Head of caudate nucleus (tissue), 42 donors: ENCODE results near the gene KIAA1671.
"Not testable (repeated sequence)": the region's sequence is repeated elsewhere in the genome, so short reads cannot be mapped to it uniquely, and the experiment has no call there.

ENCODE experiments used
- DNase-seq, 42 donors: peaks; one replicate each; pipeline versions ENCODE4 v3.0.0 to v3.0.0-alpha.2; 2020 to 2021; ENCODE audit warnings: mixed read lengths in 7 of 42
- intact Hi-C: fragments of 100-400 bp; cut with DNase I; formaldehyde crosslinking; loops from one replicate; pipeline ENCODE4 v1.15.0; 2022

The KIAA1671 gene

DNA sequence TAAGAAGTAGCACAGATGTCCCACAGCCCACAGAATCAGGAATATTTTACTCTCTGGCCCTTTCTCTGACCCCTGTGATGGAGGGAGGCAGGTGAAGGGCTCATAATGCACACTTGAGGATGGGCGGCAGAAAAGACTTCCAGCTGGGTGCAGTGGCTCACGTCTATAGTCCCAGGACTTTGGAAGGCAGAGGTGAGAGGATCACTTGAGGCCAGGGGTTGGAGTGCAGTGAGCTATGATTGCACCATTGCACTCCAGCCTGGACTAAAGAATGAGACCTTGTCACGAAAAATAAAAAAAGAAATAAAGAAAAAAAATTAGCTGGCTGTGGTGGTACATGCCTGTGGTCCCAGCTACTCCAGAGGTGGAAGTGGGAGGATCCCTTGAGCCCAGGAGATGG is 233.6 kb downstream of the KIAA1671 start:
- intact Hi-C loops, result no loop called here
- DNase-seq, result no peak

DNA sequence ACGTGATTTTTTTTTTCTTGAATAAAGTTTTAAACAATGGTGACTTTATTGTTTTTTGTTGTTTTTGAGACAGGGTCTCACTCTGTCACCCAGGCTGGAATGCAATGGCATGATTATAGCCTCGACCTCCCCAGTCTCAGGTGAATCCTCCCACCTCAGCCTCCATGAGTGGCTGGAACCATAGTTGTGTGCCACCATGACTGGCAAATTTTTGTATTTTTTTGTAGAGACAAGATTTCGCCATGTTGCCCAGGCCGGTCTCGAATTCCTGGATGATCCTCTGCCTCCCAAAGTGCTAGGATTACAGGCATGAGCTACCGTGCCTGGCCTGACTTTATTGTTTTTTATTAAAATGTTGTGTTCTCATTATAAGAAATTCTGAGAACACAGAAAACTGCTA is 235.0 kb downstream of the KIAA1671 start:
- intact Hi-C loops, result no loop called here

DNA sequence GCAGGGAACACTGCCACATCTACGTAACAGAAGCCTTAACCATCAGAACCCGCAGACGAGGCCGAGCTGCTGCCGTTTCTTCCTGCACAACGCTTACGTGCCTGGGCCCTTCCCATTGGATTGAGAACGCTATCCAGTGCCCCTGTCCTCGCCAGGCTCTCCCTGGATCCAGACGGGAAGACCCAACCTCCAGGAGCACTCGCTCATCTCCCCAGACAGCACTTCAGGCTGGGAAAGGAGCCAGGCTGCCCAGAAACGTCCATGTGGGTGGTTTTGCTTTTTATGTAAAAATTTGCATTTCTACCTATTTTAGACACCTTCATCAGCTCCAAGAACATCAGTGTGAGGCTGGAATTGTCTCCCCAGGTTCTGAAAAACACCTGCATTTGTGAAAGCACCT is 239.9 kb downstream of the KIAA1671 start:
- DNase-seq, result peak in 17 of 42 donors; percentile 10 to 45 (median 23)
- intact Hi-C loops, result no loop called here

More for the DNA sequence above, 235.0 kb downstream of the KIAA1671 start:
- DNase-seq, result no peak

DNA sequence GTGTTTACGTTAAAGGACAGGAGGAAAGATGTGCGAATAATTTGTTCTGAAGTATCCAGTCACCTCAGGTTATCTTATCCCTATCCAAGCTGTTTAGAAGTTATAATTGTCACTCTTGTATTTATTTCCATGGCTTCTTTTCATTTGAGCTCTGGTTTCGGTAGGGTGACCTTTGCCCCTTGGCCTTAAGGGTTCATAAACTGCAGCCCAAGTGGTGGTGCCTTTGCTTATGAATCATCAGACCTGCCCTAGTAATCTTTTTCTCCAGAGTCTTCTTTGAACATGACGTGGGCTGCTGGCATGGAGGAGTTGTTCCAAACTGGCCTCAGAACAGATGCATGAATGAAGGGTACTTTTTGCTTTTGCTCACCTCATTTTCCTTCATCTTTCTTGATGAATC is 240.6 kb downstream of the KIAA1671 start:
- intact Hi-C loops, result no loop called here
- no peak for DNase-seq

DNA sequence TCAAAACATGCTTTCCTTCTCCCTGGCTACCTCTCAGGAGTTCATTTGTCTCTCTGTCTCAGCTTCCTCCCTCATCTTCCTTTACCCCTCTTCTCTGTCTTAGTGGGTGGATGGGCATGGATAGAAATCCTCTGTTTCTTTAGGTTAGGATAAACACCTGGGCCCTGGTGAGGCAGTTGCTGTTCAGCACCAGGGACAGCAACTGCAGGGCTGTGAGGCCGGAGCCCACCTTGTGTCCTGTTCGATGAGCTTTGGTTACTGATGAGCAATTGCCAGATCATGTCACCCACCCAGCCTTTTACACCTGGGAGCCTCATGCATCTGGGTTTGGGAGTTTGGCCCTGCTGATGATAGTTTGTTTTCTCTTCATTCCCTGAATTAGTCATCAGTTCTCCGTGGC is 241.0 kb downstream of the KIAA1671 start:
- DNase-seq, result no peak
- intact Hi-C loops, result no loop called here

DNA sequence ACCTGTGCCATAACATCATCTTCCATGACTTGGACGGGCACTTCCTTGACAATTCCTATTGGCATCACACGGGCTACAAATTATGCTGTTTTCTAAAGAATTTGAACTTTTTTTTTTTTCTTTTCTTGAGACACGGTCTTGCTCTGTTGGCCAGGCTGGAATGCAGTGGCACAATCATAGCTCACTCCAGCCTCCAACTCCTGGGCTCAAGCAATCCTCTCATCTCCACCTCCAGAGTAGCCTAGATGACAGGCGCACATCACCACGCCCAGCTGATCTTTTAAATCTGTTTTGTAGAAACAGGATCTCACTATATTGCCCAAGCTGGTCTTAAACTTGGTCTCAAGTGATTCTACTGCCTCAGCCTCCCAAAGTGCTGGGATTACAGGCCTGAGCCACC is 243.8 kb downstream of the KIAA1671 start:
- DNase-seq, result no peak
- intact Hi-C loops, result no loop called here

DNA sequence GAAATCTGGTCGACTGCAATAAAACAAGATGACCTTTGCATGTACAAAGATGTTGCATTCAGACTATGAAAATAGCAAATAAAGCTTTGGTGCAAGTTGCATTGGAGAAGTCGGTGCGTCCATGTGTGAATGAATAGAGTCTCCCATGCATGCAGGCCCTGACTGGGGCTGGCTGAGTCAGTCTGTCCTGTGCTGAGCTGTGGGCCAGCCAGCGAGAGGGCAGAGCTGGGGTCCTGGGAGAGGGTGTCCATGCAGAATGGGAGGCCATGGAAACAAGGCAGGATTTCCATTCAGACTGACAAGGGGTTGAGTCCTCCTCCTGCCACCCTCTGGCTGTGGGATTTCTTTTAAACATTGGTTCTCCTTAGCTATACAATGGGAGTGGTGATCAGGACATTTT is 244.8 kb downstream of the KIAA1671 start:
- intact Hi-C loops, result no loop called here
- DNase-seq, result no peak

DNA sequence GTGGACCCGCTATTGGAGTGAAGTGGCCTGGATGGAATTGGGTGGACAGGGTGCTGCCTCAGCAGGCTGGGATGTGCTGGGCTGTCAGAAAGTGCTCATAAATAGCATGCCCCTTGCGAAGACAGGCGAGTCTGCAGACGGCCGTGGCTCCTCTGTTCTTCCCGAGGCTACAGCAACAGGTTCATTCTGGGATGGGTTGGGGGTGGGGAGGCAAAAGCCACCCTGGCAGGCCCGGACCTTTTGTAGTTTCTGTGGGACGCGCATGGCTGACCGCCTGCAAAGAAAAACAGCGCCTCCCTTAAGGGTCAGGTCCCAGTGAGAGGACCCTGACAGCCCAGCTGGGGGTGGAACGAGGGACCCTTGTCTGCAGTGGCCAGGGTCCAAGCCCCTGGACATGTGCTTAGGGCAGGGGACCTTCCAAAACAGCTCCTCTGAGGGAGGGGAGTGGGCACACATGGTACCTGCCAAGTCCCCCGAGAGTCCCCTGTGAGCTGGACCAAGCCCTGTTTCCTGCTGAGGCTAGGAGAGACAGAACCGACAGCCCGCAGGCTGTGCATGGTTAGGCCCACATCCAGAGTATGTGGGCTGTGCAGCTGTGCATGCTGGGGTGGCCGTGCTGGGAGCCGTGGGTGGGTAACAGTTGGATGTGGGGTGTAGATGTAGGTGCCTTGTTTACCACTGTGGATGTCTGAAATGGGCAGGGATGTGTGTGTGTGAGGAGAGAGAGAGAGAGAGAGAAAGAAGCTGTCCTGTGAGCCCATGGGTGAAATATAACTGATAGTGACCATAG is 247.4 kb downstream of the KIAA1671 start, which contains the start of gene CRYBB3:
Gene CRYBB3, plus strand, starts transcription at position 128 of the 790 bp plus-strand sequence. CDS start 1,539 bp downstream, outside the sequence.
- intact Hi-C loops, result no loop called here
- DNase-seq, result no peak

DNA sequence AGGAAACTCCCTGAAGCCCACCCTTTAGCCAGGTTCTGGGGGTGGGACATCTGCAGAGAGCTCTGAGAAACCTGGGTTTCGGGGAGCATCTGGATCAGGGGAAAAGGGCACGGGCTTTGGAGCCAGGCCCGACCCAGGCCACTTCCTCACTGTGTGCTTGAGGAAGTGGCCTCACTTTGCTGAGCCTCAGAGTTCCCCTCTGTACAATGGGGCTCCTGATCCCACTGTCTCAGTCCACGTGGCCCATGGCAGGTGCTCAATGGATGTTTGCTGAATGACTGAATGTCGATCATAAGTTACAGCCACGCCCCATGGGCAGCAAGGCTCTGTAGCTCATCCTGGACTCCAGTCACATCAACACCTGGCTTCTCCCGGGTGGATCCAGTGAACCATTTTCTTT is 248.5 kb downstream of the KIAA1671 start:
- DNase-seq, result no peak
- intact Hi-C loops, result no loop called here

DNA sequence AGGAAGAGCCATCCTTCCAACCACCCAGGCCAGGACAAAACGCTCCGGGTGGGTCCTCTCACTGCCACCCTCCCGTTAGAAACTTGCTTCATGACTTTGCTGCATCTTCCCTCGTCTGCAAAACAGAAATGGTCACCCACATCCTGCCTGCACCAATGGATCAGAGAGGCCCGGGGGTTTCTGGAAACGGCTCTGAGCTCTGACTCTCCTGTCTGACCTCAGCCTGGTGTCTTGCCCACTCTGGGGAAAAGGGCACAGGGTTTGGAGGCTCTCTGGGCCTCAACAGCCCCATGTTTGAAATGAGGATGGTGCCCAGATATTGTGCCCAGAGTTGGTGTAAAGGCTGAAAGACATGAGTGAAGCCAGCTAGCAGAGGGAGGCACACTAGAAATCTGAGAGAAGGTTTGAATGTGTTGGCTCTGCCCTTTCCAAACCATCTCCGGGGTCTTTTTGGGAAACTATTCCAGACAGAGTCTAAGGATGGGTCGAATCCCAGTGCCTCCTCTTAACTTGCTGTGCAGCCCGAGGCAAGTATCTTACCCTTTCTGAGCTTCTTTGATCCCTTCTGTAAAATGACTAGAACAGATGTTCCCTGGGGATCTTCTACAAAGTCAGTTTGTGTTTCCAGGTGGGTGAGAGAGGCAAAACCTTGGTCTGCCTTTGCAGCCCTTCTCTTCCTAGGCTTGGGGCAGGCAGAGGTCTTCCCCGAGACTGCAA is 249.2 kb downstream of the KIAA1671 start:
- intact Hi-C loops, result no loop called here
- DNase-seq, result no peak

DNA sequence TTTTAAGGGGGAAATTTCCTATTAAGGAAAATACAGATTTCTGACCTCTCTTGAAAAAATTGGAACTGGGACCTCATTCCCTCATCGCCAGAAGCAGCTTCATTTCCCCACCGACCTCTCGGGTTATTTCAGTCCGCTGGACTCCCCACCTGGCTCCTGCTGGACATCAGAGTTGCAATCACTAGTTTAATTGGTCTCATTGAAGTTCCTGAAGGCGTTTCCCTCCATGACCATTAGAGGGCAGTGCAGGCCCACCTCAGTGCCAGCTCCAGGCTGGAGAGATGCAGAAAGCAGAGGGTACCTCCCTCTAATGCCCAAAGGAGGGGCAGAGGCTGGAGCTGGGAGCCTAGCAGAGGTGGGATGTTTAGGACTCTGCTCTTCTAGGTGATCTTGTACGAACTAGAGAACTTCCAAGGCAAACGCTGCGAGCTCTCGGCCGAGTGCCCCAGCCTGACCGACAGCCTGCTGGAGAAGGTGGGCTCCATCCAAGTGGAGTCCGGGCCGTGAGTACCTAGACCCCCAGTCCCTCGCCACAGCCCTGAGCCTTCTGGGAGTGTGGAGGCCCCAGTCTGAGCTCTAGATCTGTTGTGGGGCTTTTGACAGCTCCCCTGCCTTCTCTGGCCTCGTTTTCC is 249.9 kb downstream of the KIAA1671 start:
- intact Hi-C loops, result no loop called here
- peak in 40 of 42 donors; percentile 31 to 86 (median 64) for DNase-seq

DNA sequence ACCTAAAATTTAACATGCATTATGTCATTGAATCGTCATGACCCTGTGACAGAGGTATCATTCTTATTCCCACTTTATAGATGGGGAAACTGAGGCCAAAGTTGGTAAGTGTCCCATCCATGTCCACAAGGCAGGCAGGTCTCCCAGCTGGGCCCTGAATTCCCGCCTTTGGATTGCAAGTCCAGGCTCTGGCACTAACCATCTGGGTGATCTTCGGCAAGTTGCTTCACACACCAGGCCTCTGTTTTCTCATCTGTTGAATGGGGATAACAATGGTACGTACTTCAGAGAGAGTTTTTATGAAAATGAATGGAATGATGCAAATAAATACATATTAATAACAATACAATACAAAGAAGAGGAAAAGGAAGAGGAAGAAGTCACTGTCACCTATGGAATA is 250.6 kb downstream of the KIAA1671 start:
- intact Hi-C loops, result no loop called here
- no peak for DNase-seq

DNA sequence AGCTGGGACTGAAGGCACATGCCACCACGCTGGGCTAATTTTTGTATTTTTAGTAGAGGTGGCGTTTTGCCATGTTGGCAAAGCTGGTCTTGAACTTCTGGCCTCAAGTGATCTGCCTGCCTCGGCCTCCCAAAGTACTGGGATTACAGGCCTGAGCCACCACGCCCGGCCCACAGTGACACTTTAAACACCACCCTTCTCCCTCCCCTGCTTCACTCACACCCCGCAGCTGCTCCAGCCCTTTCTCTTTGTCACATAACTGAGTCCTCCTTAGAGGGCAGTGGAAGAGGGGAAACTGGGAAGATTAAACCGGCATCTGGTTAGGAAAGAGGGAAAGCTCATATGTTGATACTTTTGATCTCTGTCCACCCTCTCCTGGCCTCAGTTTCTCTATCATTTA is 252.0 kb downstream of the KIAA1671 start:
- intact Hi-C loops, DNase-seq: not testable (repeated sequence)

DNA sequence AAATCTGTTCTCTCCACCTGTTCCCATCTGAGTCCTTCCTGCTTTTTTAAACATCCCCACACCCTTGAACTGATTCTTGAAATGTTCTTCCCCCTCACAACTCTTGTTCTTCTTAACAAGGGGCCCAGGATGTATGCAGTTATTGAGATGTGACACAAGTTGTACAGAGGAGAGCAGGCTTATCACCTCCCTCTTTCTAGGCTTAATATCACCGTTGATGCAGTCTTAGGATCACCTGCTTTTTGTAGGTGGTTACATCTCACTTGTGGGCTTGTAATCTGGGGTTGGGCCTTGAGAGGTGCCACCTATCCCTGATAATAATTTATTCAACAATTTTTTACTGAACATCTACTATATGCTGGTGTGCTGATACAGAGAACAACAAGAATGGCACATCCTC is 253.3 kb downstream of the KIAA1671 start:
- intact Hi-C loops, result no loop called here

DNA sequence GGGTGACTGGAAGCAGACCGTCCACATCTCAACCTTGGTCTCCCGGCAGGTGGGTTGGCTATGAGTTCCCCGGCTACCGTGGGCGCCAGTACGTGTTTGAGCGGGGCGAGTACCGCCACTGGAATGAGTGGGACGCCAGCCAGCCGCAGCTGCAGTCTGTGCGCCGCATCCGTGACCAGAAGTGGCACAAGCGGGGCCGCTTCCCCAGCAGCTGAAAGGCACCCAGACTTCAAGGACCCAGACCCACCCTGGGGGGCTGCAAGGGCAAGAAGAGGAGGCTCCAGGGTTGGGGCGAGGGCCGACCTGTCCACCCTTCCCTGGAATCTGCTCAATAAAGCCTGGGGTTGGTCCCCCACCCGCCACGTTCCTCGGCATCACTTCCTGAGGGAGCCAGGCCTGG is 254.5 kb downstream of the KIAA1671 start:
- intact Hi-C loops, result no loop called here
- no peak for DNase-seq

More for the DNA sequence above, 253.3 kb downstream of the KIAA1671 start:
- DNase-seq, result no peak

DNA sequence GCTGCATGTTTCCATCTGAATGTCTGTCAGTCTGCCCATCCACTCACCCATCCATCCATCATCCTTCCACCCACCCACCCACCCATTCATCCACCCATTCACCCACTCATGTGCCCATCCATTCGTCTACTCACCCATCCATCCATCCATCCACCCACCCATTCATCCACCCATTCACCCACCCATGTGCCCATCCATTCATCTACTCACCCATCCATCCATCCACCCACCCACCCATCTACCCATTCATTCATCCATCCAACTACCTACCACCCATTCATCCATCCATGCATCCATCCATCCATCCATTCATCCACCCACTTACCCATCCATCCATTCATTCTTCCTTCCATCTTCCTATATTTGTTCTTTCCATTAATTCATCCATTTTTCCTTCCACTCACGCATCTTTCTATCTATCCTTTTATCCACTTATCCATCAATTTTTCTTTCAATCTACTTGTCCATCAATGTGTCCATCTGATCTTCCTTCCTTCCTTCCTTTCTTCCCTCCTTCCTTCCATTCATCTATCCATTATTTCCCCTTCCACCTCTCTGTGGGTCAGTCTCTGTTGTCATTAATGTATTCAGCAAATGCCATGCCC is 255.1 kb downstream of the KIAA1671 start:
- no peak for DNase-seq
- intact Hi-C loops, result no loop called here

DNA sequence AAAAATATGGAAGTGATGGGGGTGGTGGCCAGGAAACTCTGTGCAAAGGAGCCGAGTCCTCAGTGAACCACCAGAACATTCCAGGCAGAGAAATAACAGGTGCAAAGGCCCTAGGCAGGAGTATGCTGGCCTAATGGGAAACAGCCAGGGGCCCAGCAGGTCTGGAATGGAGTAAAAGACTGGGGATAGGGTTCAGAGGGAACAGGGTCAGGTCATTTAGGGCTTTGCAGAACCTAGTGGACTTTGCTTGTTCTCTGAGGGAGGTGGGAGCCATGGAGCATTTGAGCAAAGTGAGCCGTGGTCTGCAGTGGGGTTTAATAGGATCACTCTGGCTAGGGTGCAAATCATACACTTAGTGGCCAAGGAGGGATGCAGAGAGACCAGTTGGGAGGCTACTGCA is 255.8 kb downstream of the KIAA1671 start:
- no peak for DNase-seq
- intact Hi-C loops, result no loop called here

DNA sequence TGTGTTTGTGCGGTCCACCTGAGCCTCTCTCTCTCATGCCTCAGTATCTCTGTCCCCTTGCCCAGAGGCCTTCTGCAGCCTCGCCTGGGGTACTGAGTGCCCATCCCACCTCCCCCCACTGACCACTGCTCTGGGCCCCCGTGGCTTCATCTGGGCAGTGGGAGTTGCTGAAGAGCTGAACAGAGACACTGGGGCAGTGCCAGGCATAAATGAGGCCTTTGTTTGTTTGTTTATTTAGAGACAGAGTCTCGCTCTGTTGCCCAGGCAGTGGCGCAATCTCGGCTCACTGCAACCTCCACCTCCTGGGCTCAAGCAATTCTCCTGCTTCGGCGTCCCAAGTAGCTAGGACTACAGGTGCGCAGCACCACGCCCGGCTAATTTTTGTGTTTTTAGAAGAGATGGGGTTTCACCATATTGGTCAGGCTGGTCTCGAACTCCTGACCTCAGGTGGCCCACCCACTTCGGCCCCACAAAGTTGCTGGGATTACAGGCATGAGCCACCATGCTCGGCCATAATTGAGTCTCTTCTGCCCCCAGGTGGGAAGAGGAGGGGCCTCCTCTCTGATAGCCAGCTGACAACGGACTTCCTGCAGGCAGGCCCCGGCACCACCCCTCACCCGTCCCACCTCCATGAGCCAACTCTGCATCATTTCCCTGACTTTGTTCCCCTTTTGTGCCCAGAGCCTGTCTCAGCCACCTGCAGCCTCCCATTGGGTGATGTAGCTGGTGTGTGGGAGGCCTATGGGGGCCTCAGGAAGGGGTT is 256.4 kb downstream of the KIAA1671 start:
- intact Hi-C loops, result no loop called here
- DNase-seq, result no peak

DNA sequence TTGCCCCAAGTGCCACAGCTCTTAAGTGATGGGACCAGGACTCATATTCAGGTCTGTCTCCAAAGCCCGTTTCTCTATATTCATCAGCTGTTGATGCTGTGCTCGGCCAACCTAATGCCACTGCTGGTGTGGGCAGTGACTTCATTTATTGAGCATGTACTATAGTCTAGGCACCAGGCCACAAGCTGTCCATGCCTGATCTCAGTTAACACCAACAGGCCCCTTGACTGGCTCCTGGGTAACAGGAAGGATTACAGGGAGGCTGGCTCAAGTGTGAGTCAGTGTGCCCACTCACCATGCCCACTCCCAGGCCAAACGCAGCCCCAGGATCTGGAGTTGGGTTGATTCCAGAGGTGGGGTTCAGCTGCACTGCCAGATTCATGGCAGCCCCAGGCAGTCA is 258.3 kb downstream of the KIAA1671 start:
- intact Hi-C loops, result no loop called here

More for the DNA sequence above, 258.3 kb downstream of the KIAA1671 start:
- DNase-seq, result no peak
